A549 (cell line): ENCODE data around the gene NLN. TPM values are rescaled to one million over a fixed set of nuclear protein-coding genes. Genes with fewer than 3 reads are reported as not detected.
"Not testable (repeated sequence)": the region's sequence is repeated elsewhere in the genome, so short reads cannot be mapped to it uniquely, and the experiment has no call there.

Experiments
- ATAC-seq, 2 experiments: fragments of 200-7000 bp in 1 of 2; fragments of >200 bp in 1 of 2; cut with Nextera tagmentation in 1 of 2; cut with Tn5 transposase in 1 of 2; 3 replicates each; pipeline versions ENCODE4 v1.8.0 to v1.9.1; 2018 to 2020; ENCODE audit warnings: mild to moderate bottlenecking in 1 of 2, moderate library complexity in 1 of 2
- CTCF ChIA-PET: fragments of 300-600 bp; sonication (Branson Sonifier 250); formaldehyde crosslinking; extraction: SDS; loops from one replicate; lab custom pipeline; 2021; ENCODE audit warnings: antibody characterized with exemption, inconsistent platforms; lab: Yijun Ruan, JAX
- POLR2A ChIA-PET: fragments of 350-600 bp; formaldehyde crosslinking; extraction: SDS; loops from one replicate; lab custom pipeline; 2021; ENCODE audit warnings: antibody characterized with exemption, inconsistent platforms; lab: Yijun Ruan, JAX
- DNase-seq, 2 experiments: peaks; one replicate each; pipeline versions ENCODE4 v3.0.0 to v3.0.0-alpha.2; 2011 to 2016; ENCODE audit warnings: low read depth in 1 of 2, low spot score in 1 of 2
- FAIRE-seq: peaks from 2 replicates; lab custom pipeline; 2011; peaks lifted over from hg19 to GRCh38; lab: Jason Lieb, UNC
- H3K27ac ChIP-seq, 2 experiments: fragments of >200 bp; sonication (Bioruptor Twin); formaldehyde crosslinking; 3 replicates each; pipeline ENCODE4 v1.5.1; 2016 to 2017
- H3K4me1 ChIP-seq: fragments of >200 bp; sonication (Bioruptor Twin); formaldehyde crosslinking; 3 replicates; pipeline ENCODE4 v1.6.1; 2016
- H3K4me2 ChIP-seq: fragments of >200 bp; sonication (Bioruptor Twin); formaldehyde crosslinking; 3 replicates; pipeline ENCODE4 v1.6.1; 2016
- H3K4me3 ChIP-seq: fragments of >200 bp; sonication (Bioruptor Twin); formaldehyde crosslinking; 3 replicates; pipeline ENCODE4 v1.5.1; 2016
- H3K9me3 ChIP-seq: fragments of >200 bp; sonication (Bioruptor Twin); formaldehyde crosslinking; 3 replicates; pipeline ENCODE4 v1.6.1; 2016
- BHLHE40 ChIP-seq: IDR thresholded peaks from 2 replicates; pipeline ENCODE4 v1.6.1; 2012; ENCODE audit warnings: low read depth, low read length, inconsistent platforms
- CBX2 ChIP-seq: fragments of 200-600 bp; sonication (generic); IDR thresholded peaks from 2 replicates; pipeline ENCODE4 v1.6.1; 2016; ENCODE audit warnings: low read depth, mild to moderate bottlenecking, borderline replicate concordance
- GATA3 ChIP-seq: IDR thresholded peaks from 2 replicates; pipeline ENCODE4 v1.6.1; 2012; ENCODE audit warnings: borderline replicate concordance
- HOXB13 ChIP-seq: fragments of 250-450 bp; sonication (Bioruptor Pico); IDR thresholded peaks from 2 replicates; pipeline ENCODE4 v1.5.0; 2020; ENCODE audit warnings: low read depth, mild to moderate bottlenecking, moderate library complexity
- KDM5A ChIP-seq: fragments of 200-600 bp; sonication (generic); IDR thresholded peaks from 2 replicates; pipeline ENCODE4 v1.6.1; 2016; ENCODE audit warnings: antibody characterized with exemption, mild to moderate bottlenecking
- MAZ ChIP-seq: fragments of 150-350 bp; IDR thresholded peaks from 2 replicates; pipeline ENCODE4 v1.6.1; 2014; ENCODE audit warnings: antibody characterized with exemption, low read depth, low read length, borderline replicate concordance
- MYC ChIP-seq: IDR thresholded peaks from 2 replicates; pipeline ENCODE4 v1.6.1; 2012; ENCODE audit warnings: mild to moderate bottlenecking, inconsistent platforms, low read length, improper control_type of control experiment, borderline replicate concordance
- NFE2L2 ChIP-seq: fragments of 150-350 bp; conservative IDR thresholded peaks from 2 replicates; pipeline ENCODE4 v1.6.1; 2014; ENCODE audit warnings: low read length
- NPAS2 ChIP-seq: fragments of 250-450 bp; sonication (Bioruptor Pico); IDR thresholded peaks from 2 replicates; pipeline ENCODE4 v1.8.0; 2022; ENCODE audit warnings: mild to moderate bottlenecking, moderate library complexity, borderline replicate concordance
- POLR2A ChIP-seq: IDR thresholded peaks from 2 replicates; pipeline ENCODE4 v1.6.1; 2012; ENCODE audit warnings: mild to moderate bottlenecking, low read length
- ZFP36 ChIP-seq: fragments of 450-650 bp; IDR thresholded peaks from 2 replicates; pipeline ENCODE4 v1.6.1; 2014; ENCODE audit warnings: borderline replicate concordance; ENCODE audit not compliant: partially characterized antibody
- WGBS: methylation state at CpG from one replicate; pipeline ENCODE4 v1.1.6; 2017; ENCODE audit errors: missing lambda C conversion rate; 5-methylcytosine and 5-hydroxymethylcytosine counted together
- polyA plus RNA-seq, 4 experiments: library from polyadenylated mRNA; depleted of rRNA in 3 of 4; stranded (reverse); fragments of >200 nt; fragmentation: RNase III in 1 of 4; extraction: RNeasy Plus Mini Kit Qiagen cat#74134 plus additional on column Dnase treatment in 1 of 4; gene quantifications; 2 replicates in 3 of 4; 3 replicates in 1 of 4; pipeline ENCODE4 v1.2.3, GENCODE V29; 2011 to 2017
- TF ChIP-seq, protein P1 (sequence below): fragments of 200-600 bp; sonication (generic); IDR thresholded peaks from 2 replicates; pipeline ENCODE4 v1.6.1; 2016; ENCODE audit warnings: antibody characterized with exemption, mild to moderate bottlenecking, moderate library complexity
- TF ChIP-seq, protein P2 (sequence below): IDR thresholded peaks from 2 replicates; pipeline ENCODE4 v1.6.1; 2012
- TF ChIP-seq, protein P3 (sequence below): IDR thresholded peaks from 2 replicates; pipeline ENCODE4 v1.6.1; 2012; ENCODE audit warnings: low read depth, borderline replicate concordance
- TF ChIP-seq, protein P4 (sequence below): fragments of 150-350 bp; IDR thresholded peaks from 2 replicates; pipeline ENCODE4 v1.6.1; 2014; ENCODE audit warnings: low read depth, mild to moderate bottlenecking, low read length

NLN gene
- polyA plus RNA-seq, 2 of the 4 experiments (the other 2 are of a cell fraction): 69.3 to 88.9 TPM

DNA sequence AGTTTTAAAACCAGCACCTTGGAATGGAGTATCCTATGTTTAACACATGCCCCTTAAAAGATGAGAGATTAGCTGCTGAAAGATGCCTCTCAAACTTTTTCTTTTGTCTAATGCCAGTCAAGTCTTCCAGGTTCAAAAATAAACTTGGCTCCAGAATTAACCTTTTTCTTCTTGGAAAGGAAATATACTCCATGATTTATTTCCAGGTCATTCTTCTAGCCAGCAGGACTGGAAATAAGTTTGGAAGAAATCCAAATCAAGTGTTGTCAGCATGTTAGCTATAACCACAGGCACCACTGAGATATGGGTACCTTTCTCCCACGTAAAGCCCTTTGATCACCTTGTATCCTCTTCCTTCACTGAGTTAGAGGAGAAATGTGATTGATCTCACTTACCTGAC is 56.1 kb downstream of the NLN start:
- ChIA-PET POLR2A (no interaction called here), CTCF (interaction anchor here (0.6 kb wide), 1 partner anchor 142 kb away, joined by 3 read pairs; no protein-coding TSS in a partner anchor)
- DNase-seq: no peak
- TF ChIP-seq NPAS2 (CRISPR knock-in tag): no peak
- TF ChIP-seq POLR2A: no peak
- TF ChIP-seq BHLHE40: no peak
- TF ChIP-seq, protein P1, sequence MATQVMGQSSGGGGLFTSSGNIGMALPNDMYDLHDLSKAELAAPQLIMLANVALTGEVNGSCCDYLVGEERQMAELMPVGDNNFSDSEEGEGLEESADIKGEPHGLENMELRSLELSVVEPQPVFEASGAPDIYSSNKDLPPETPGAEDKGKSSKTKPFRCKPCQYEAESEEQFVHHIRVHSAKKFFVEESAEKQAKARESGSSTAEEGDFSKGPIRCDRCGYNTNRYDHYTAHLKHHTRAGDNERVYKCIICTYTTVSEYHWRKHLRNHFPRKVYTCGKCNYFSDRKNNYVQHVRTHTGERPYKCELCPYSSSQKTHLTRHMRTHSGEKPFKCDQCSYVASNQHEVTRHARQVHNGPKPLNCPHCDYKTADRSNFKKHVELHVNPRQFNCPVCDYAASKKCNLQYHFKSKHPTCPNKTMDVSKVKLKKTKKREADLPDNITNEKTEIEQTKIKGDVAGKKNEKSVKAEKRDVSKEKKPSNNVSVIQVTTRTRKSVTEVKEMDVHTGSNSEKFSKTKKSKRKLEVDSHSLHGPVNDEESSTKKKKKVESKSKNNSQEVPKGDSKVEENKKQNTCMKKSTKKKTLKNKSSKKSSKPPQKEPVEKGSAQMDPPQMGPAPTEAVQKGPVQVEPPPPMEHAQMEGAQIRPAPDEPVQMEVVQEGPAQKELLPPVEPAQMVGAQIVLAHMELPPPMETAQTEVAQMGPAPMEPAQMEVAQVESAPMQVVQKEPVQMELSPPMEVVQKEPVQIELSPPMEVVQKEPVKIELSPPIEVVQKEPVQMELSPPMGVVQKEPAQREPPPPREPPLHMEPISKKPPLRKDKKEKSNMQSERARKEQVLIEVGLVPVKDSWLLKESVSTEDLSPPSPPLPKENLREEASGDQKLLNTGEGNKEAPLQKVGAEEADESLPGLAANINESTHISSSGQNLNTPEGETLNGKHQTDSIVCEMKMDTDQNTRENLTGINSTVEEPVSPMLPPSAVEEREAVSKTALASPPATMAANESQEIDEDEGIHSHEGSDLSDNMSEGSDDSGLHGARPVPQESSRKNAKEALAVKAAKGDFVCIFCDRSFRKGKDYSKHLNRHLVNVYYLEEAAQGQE: no peak
- no peak for TF ChIP-seq CBX2
- no peak for TF ChIP-seq MAZ
- TF ChIP-seq MYC: no peak
- TF ChIP-seq, protein P2, sequence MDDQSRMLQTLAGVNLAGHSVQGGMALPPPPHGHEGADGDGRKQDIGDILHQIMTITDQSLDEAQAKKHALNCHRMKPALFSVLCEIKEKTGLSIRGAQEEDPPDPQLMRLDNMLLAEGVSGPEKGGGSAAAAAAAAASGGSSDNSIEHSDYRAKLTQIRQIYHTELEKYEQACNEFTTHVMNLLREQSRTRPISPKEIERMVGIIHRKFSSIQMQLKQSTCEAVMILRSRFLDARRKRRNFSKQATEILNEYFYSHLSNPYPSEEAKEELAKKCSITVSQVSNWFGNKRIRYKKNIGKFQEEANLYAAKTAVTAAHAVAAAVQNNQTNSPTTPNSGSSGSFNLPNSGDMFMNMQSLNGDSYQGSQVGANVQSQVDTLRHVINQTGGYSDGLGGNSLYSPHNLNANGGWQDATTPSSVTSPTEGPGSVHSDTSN: no peak
- TF ChIP-seq NFE2L2: no peak
- TF ChIP-seq, protein P3, sequence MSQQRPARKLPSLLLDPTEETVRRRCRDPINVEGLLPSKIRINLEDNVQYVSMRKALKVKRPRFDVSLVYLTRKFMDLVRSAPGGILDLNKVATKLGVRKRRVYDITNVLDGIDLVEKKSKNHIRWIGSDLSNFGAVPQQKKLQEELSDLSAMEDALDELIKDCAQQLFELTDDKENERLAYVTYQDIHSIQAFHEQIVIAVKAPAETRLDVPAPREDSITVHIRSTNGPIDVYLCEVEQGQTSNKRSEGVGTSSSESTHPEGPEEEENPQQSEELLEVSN: no peak
- TF ChIP-seq HOXB13 (CRISPR knock-in tag): no peak
- TF ChIP-seq KDM5A: no peak
- TF ChIP-seq GATA3: no peak
- no peak for TF ChIP-seq ZFP36
- no peak overlapping the region for H3K4me3 ChIP-seq
- no peak overlapping the region for H3K27ac ChIP-seq
- no peaks in the 10 kb centered on the region; the same call in 2 of the 3 replicates for H3K4me1 ChIP-seq
- no peak for ATAC-seq
- WGBS: 93% methylated on average over 1 of the region's 1 CpG
- H3K9me3 ChIP-seq: no peaks in the 10 kb centered on the region
- no peak for FAIRE-seq
- no peak overlapping the region for H3K4me2 ChIP-seq

- ATAC-seq (no peak), FAIRE-seq (peak; percentile 67), DNase-seq (no peak)
- Histone ChIP-seq H3K4me3 (no peak overlapping the region), H3K4me2 (no peak overlapping the region), H3K27ac (no peak overlapping the region), H3K4me1 (no peaks in the 10 kb centered on the region), H3K9me3 (no peaks in the 10 kb centered on the region)
- TF ChIP-seq, protein P4, sequence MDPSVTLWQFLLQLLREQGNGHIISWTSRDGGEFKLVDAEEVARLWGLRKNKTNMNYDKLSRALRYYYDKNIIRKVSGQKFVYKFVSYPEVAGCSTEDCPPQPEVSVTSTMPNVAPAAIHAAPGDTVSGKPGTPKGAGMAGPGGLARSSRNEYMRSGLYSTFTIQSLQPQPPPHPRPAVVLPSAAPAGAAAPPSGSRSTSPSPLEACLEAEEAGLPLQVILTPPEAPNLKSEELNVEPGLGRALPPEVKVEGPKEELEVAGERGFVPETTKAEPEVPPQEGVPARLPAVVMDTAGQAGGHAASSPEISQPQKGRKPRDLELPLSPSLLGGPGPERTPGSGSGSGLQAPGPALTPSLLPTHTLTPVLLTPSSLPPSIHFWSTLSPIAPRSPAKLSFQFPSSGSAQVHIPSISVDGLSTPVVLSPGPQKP: no peak
- CTCF ChIA-PET: interaction anchor here (0.7 kb wide), 1 partner anchor 119 kb away, joined by 4 read pairs; no protein-coding TSS in a partner anchor
- POLR2A ChIA-PET: no interaction called here
- 77% methylated on average over 1 of the region's 1 CpG for WGBS
These were observed 57.6 kb downstream of the NLN start for GRCh38 chr5:65779643-65780042.

GRCh38 chr5:65788296-65788695 is 66.3 kb downstream of the NLN start:
- POLR2A ChIA-PET, H3K9me3 ChIP-seq, FAIRE-seq, H3K27ac ChIP-seq, H3K4me1 ChIP-seq, H3K4me2 ChIP-seq, CTCF ChIA-PET, H3K4me3 ChIP-seq, DNase-seq, ATAC-seq: not testable (repeated sequence)
- WGBS: 97% methylated on average over 2 of the region's 2 CpGs
